Measurements from ENCODE around the gene ZNF213. TPM values are rescaled to one million over a fixed set of nuclear protein-coding genes. Genes with fewer than 3 reads are reported as not detected.
"Not testable (repeated sequence)": the region's sequence is repeated elsewhere in the genome, so short reads cannot be mapped to it uniquely, and the experiment has no call there.

The ZNF213 gene
- total RNA-seq, 1 donor from 2014 or later = 4.8 TPM

GRCh38 chr16:3170440-3171180, 35.8 kb downstream of the ZNF213 start:
- no peak for DNase-seq (ENCODE audit: low read depth, low spot score)

- DNase-seq (ENCODE audit: low read depth, low spot score) = no peak
Observed at GRCh38 chr16:3171181-3171854, 36.5 kb downstream of the ZNF213 start.

- DNase-seq (ENCODE audit: low read depth, low spot score) = no peak
Observed at GRCh38 chr16:3171855-3172593, 37.2 kb downstream of the ZNF213 start.

- no peak for DNase-seq (ENCODE audit: low read depth, low spot score)
Observed at GRCh38 chr16:3173892-3174617, 39.2 kb downstream of the ZNF213 start.

GRCh38 chr16:3174618-3175148, 39.9 kb downstream of the ZNF213 start:
- no peak for DNase-seq (ENCODE audit: low read depth, low spot score)

- no peak for DNase-seq (ENCODE audit: low read depth, low spot score)
Observed at GRCh38 chr16:3175157-3176093, 40.6 kb downstream of the ZNF213 start.

- DNase-seq (ENCODE audit: low read depth, low spot score) = no peak
Observed at GRCh38 chr16:3179651-3180050, 44.8 kb downstream of the ZNF213 start.

- no peak for DNase-seq (ENCODE audit: low read depth, low spot score)
Observed at GRCh38 chr16:3180445-3180878, 45.6 kb downstream of the ZNF213 start.

- DNase-seq (ENCODE audit: low read depth, low spot score) = not testable (repeated sequence)
Observed at GRCh38 chr16:3182293-3182607, 47.4 kb downstream of the ZNF213 start.

- DNase-seq (ENCODE audit: low read depth, low spot score) = no peak
Observed at GRCh38 chr16:3182608-3183444, 48.0 kb downstream of the ZNF213 start.

- DNase-seq (ENCODE audit: low read depth, low spot score) = no peak
Observed at GRCh38 chr16:3183445-3184139, 48.8 kb downstream of the ZNF213 start.

GRCh38 chr16:3186946-3187690, 52.3 kb downstream of the ZNF213 start:
- no peak for DNase-seq (ENCODE audit: low read depth, low spot score)

- no peak for DNase-seq (ENCODE audit: low read depth, low spot score)
Observed at GRCh38 chr16:3187798-3188674, 53.2 kb downstream of the ZNF213 start, which contains the start of gene OR1F1. OR1F1 (plus strand) TSS chr16:3188204.

- no peak for DNase-seq (ENCODE audit: low read depth, low spot score)
Observed at GRCh38 chr16:3188675-3188924, 53.8 kb downstream of the ZNF213 start.

- no peak for DNase-seq (ENCODE audit: low read depth, low spot score)
Observed at GRCh38 chr16:3188925-3189825, 54.3 kb downstream of the ZNF213 start.

- DNase-seq (ENCODE audit: low read depth, low spot score) = no peak
Observed at GRCh38 chr16:3189869-3190268, 55.0 kb downstream of the ZNF213 start.

Measured in pulmonary artery endothelial cell (primary cell).